Activated CD4-positive, alpha-beta T cell treated with anti-CD3 and anti-CD28 coated beads for 1 hour (primary cell): ENCODE results near the gene SUCO.
"Not testable (repeated sequence)": the region's sequence is repeated elsewhere in the genome, so short reads cannot be mapped to it uniquely, and the experiment has no call there.

ENCODE experiments used
- DNase-seq: peaks from one replicate; pipeline ENCODE4 v3.0.0-alpha.2; 2020

SUCO gene

DNA sequence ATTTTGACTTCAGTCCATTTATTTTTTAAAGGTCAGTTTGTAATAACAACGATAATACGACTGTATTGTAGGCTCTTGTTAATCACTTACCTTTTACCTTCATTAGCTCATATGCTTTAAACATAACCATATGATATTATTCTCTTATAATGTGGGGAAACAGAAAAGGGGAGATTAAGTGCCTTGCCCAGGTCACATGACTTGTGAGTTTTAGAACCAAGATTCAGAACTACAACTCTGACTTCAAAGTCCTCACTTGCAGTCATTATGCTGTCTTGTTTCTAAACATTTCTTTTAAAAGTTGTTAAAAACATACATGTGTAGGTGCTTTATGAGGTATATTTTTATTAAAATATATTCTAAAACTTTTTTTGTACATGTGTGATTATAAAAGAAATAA lies 41.1 kb downstream of the SUCO start:
- no peak for DNase-seq

DNA sequence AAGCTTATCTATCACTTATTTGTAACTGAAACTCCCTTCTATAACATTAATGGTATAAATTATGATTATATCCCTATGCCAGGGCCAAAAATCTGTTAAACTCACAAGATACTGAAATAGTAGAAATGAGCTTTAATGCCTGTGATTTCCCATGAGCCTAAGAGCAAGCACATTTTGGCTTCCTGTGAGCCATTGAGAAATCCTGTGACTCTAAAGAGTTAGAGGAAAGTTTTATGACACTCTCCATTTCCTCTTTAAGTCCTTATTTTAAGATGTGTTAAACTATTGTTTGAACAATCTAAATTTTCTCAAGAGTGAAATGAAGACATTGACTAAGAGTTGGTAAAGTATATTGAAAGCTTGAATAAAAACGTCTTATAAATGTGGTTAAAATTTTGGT lies 45.6 kb downstream of the SUCO start:
- no peak for DNase-seq

DNA sequence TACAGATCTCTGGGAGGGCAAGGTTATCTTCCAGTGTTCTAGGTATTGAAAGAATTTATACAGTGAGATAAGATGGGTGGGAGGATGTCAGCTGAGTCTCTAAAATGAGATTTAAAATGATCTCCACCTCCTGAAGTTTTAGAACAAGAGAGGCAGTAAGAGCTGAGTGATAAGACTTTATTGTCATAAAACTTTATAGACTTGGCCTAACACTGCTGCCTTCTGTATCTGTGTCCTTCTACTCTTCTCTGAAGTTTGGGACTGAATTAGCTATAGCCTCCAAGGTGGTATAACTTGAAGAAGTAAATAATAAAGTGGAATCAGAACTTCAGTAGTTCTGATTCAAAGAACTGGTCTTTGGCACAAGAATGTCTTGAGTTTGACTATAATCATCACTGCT lies 48.3 kb downstream of the SUCO start:
- no peak for DNase-seq

DNA sequence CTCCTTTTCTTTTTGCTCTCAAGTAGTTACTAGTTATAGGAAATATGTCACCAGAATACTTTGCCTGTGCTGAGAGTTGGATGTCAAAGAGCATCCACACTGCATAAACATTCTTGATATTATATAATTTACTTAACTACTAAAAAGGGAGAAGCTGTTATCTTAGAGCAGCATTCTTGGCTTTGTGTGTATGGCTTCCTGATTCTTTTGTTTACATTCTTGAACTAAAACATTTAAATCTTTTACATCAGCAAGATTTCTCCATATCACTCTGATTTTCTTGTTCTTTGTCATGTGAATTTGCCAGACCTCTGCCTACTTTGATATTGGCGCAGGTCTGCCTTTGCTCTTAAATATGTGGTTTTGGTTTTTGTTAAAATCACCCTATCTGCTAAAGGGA lies 48.8 kb downstream of the SUCO start:
- no peak for DNase-seq

DNA sequence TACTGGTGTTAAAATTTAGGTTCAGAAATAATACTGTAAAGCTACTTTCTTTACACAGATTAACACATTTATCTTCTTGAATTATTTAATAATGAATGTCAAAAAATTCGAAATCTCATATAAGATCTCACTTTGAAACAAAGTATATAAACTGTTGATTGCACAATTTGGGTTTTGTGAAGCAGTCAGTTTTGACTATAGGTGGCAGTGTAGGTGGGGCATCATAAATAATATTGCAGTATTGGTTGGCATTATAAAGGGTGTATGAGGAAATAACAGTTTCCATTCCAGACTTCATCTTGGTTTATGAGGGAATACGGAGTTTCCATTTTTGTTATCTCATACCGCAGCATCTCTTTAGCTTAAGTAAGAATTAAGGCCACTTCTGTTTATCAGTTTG lies 49.9 kb downstream of the SUCO start:
- no peak for DNase-seq

DNA sequence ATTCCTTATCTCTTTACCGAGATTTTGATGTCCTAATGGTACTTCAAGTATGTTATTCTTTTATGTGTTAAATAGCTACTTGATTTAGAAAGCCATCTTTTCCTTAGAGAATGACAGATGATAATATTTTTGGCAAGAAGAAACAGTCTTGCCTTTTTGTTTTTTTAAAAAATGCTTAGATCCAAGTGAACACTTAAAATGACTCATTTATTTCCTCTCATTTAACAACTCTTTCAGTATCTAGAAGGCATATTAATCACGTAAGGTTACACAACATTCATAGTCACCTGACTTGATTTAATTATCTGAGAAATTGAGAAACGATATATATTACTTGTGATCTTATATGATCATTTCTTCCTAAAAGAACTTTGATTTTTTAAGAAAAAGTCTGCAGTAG lies 52.4 kb downstream of the SUCO start:
- DNase-seq = no peak

DNA sequence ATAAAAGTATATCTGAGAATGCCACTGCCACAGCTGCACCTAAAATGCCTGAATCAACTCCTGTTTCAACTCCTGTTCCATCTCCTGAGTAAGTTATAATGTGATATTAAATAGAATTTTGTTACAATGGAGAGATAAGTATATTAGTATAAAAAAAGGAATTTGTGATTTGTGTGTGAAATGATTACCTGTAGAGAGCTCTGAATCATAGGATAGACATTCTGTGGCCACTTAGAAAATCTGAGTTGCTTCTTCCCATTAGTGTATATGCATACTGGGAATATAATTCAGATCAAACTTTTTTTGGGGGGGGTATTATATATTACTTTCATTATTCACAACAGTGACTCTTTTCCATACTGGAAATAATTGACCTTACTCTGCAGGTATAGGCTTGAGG lies 52.9 kb downstream of the SUCO start:
- DNase-seq = no peak

DNA sequence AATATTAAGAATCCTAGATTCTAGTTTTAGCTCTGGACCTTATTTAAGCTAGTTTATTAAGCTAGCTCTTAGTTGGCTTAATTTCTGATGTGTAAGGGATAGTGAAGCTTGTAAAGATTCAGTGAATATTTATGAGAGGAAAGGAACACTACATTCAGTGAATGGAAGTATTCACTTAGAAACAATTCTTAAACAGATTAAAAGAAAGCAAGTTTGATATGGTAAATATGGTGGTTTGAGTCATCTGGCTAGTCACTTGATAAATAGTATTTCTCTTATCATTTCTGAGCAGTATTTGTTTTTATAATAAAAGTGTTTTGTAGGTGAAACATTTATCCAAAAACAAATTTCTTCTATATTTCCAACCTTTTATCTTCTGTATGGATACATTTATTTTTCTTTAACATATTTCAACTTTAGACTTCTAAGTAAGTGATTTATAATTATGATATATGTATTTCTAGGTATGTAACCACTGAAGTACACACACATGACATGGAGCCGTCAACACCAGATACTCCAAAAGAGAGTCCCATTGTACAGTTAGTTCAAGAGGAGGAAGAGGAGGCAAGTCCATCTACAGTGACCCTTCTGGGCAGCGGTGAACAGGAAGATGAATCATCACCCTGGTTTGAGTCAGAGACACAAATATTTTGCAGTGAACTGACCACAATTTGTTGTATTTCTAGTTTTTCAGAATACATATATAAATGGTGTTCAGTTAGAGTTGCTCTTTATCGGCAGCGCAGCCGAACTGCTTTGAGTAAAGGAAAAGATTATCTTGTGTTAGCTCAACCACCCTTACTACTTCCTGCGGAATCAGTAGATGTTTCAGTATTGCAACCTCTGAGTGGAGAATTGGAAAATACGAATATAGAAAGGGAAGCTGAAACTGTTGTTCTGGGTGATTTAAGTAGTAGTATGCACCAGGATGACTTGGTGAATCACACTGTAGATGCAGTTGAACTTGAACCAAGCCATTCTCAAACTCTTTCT lies 55.6 kb downstream of the SUCO start:
- DNase-seq = no peak

DNA sequence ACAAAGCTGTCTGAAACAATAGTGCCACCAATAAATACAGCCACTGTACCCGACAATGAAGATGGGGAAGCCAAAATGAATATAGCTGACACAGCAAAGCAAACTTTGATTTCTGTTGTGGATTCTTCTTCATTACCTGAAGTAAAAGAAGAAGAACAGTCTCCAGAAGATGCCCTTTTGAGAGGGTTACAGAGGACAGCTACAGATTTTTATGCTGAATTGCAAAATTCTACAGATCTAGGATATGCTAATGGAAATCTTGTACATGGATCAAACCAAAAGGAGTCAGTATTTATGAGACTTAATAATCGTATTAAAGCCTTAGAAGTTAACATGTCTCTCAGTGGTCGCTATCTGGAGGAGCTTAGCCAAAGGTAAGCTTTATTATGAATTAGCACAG lies 56.6 kb downstream of the SUCO start:
- DNase-seq = no peak

DNA sequence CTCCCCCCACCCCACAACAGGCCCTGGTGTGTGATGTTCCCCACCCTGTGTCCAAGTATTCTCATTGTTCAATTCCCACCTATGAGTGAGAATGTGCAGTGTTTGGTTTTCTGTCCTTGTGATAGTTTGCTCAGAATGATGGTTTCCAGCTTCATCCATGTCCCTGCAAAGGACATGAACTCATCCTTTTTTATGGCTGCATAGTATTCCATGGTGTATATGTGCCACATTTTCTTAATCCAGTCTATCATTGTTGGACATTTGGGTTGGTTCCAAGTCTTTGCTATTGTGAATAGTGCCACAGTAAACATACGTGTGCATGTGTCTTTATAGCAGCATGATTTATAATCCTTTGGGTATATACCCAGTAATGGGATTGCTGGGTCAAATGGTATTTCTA lies 58.5 kb downstream of the SUCO start:
- not testable (repeated sequence) for DNase-seq

DNA sequence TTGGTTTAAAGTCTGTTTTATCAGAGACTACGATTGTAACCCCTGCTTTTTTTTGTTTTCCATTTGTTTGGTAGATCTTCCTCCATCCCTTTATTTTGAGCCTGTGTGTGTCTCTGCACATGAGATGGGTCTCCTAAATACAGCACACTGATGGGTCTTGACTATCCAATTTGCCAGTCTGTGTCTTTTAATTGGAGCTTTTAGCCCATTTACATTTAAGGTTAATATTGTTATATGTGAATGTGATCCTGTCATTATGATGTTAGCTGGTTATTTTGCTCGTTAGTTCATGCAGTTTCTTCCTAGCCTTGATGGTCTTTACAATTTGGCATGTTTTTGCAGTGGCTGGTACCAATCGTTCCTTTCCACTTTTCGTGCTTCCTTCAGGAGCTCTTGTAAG lies 62.1 kb downstream of the SUCO start:
- DNase-seq = not testable (repeated sequence)

DNA sequence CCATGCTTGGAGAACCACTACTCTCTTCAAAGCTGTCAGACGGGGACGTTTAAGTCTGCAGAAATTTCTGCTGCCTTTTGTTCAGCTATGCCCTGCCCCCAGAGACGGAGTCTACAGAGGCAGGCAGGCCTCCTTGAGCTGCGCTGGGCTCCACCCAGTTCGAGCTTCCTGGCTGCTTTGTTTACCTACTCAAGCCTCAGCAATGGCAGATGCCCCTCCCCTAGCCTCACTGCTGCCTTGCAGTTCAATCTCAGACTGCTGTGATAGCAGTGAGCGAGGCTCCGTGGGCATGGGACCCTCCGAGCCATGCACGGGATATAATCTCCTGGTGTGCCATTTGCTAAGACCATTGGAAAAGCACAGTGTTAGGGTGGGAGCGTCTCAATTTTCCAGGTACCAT lies 63.8 kb downstream of the SUCO start:
- not testable (repeated sequence) for DNase-seq

DNA sequence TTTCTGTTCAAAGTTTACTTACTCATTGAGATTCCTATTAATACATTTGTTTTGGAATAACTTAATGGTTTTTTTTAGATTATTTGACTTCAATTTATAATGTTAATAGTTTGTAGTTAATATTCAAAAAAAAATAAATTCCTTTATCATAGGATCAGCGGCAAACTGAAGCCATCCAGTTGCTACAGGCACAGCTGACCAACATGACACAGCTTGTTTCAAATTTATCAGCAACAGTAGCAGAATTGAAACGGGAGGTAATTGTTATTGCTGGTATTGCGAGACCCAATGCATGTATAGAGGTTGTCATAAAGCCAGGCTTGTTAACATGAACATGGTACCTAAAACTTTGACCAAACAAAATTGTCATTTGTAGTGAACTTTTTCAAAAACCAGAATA lies 67.0 kb downstream of the SUCO start:
- DNase-seq = no peak

DNA sequence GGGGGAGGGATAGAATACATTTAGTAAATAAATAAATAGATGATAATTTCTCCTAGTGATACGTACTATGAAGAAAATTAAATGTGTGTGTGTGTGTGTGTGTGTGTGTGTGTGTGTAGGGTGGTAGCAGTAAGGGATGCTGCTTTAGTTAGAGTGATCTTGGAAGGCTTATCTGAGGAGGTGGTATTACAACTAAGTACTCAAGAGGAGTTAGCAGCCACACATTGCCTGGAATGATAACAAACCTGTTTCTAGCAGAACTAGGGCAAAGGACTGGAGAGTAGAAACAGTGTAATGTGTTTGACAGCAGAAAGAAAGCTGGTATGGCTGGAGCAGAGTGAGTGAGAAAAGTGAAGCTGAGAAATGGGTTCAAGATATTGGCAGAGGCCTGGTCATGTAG lies 67.7 kb downstream of the SUCO start:
- DNase-seq = no peak

DNA sequence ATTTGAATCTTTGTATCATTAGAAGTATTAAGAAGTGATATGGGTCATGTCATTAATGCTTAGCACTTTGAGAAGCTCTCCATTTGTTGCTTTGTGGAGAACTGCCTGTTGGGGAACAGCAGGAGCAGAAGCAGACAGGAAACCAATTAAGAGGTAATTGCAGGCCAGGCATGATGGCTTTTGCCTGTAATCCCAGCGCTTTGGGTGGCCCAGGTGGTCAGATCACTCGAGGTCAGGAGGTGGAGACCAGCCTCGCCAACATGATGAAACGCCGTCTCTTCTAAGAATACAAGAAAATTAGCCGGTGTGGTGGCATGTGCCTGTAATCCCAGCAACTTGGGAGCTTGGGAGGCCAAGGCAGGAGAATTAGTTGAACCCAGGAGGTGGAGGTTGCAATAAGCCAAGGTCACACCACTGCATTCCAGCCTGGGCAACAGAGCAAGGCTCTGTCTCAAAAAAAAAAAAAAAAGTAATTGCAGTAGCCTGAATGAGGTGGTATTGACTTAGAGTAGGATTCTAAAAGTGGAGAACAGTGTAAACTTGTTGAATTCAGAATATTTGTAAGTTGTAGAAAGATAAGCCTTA lies 68.2 kb downstream of the SUCO start:
- no peak for DNase-seq

DNA sequence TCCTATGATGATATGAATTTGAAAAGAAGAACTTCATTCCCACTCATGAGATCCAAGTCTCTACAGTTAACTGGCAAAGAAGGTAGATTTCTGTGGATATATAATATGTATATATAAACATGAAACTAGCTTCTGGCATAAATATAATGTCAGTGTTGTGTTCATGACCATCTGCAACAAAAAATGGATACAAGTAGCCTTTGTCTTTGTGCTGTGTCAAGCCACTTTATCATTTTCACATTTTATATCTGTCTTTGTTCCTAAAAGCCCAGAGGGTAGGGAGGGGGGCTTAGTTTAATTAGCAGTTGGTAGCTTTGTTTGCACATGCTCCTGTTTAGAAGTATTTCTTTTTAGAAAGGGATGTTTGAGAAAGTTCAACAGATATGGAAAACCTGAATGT lies 69.8 kb downstream of the SUCO start:
- DNase-seq = no peak

DNA sequence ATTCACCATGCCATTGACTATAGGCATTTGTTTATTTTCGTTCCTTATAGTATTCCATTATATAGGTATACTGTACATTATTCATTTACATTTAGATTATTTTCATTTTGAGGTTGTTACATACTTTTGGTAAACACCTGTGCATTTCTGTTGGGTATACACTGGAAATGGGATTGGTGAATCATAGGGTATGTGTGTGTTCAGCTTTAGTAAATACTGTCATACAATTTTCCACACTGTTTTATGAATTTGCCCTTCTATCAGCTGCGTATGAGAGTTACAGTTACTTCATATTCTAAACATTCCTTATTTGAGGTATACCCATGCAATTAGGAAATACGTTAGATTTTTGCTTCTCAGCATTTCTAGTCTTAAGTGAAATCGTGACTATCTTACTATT lies 70.9 kb downstream of the SUCO start:
- no peak for DNase-seq

DNA sequence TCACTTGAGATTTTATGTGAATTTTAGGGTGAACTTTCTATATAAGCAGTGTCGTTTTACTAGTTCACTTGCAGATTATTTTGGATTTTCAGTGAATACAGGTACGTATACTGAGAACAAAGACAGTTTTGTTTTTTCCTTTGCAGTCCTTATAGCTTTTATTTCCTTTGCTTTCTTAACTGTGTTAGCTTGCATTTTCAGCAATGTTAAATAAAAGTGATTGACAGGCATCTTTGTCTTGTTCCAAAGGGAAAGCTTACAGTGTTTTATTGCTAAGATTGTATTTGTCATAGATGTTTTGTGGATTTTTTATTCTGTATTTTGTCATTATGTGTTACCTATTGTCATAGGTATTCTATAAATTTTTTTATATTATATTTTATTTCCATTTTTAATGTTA lies 72.7 kb downstream of the SUCO start:
- no peak for DNase-seq

DNA sequence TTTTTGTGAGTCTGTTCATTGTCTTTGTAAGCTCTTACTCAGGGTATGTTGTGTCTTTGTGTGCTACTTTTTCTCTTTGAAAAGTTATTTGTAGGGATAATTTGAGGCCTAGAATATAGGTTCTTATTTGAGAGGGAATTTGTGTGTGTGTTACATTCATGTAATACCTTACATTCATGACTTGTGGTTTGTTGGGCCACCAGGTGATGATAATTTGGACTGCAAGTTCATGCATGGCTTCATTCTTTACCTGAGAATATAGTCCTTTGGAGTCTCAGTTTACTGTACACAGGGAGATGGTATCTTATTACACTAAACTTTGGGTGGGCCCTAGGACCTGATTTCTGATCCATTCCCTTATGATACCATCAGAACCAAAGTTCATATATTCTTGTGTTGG lies 74.2 kb downstream of the SUCO start:
- DNase-seq = no peak

DNA sequence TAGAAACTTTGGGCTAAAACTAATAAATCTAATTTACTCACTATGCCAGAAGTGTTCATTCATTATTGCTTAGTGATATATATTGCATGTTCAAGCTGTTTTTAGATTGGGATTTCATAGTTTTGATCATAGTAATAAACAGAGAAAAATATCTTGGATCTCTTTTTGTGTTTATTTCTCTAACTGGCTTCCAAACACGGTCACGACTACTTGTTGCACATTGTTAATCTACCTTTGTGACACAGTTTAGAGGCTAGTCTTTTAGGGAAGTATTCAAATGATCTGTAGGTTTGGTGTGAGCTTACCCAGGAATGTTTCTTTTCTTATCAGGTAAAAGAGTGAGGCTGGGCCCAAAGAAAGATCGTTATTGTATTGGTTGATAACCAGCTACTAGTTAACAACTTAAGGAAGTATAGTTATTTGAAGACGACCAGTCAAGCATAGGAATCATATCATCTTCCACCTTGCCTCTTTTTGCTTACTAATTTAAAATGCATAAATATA lies 75.2 kb downstream of the SUCO start:
- no peak for DNase-seq

DNA sequence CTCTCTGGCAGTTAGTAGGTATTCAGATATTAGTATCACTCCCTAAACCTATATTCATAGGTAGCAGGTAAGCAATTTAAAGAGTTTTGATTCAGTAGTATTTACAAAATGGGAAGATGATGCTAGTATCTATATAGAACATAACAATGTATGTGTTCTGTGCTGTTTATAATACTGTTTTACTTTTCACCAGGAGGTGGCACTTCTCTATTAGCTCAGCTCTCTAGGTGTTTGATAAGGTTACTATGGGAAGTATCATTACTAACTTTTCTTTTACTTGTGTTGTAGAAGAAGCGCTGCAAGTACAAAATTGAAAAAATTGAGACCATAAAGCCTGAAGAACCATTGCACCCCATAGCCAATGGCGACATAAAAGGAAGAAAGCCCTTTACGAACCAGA lies 76.6 kb downstream of the SUCO start:
- DNase-seq = no peak

DNA sequence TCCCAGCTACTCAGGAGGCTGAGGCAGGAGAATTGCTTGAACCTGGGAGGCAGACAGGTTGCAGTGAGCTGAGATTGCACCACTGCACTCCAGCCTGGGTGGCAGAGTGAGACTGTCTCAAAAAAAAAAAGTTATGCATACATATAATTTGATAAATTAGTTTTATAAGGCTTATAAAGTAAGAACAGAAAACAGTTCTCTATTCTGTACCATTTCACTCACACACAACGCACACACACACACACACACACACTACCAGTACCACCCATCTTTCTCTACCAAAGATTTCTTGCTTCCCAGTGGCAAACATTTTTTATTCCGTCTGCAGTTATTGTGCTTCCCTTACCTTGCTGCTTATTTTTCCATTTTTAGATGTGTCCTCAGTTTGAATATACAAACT lies 79.5 kb downstream of the SUCO start:
- DNase-seq = no peak

DNA sequence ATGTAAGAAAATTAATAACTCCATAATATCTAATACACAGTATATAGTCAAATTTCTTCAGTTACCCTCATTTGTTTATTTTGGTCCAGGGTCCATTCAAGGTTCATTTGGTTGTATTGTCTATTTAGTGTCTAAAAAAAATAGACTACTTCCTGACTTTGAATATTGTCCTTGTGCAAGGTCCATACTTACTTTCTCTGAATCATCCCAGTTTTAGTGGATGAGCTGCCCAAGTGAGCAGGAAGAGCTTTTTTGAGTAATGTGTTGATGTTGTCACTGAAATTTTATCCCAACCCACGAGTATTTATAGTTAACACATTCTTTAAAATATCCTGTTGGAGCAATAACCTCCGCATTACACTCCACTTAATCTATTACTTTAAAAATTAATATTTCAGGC lies 80.3 kb downstream of the SUCO start:
- no peak for DNase-seq

DNA sequence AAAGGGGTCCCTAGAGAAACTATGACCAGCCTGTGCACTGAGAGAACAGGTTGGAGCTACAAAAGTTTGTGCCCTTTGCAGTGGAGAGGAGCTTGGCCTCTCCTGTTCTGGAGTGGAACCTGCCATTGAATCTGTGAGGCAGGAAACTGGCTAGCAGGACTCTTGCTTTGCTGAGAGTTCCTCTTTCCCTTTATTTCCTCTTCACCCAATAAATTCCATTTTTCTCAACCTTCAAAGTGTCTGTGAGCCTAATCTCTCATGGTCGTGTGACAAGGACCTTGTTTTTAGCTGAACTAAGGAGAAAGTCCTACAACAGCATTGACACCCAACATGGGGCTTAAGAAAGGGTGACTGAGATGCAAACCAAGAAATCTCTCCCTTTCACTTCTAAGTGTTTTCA lies 83.2 kb downstream of the SUCO start:
- no peak for DNase-seq

DNA sequence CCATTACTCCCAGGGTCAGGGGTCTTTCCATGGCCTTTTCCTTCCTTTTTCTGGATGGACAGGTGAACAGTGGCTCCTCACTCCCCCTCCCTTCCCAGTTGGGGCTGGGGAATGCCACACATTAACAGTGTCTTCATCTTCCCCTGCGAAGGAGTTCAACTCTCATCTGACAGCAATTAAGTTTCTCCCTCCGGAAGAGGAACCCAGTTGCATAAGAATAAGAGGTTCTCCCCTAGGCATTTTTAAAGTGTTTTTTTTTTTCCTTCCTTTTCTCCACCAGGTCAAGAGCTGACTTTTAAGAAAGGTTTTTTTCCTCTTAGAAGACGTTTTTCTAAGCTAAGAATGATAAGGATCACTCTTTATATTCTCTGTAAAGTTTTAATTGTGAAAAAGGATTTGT lies 83.7 kb downstream of the SUCO start:
- DNase-seq = no peak
